ENCODE results near the gene CDYL. TPM values are rescaled to one million over a fixed set of nuclear protein-coding genes. Genes with fewer than 3 reads are reported as not detected.

CDYL gene
- polyA plus RNA-seq, 3 donors, result 2.9 to 21.2 (median 4.2) TPM

DNA sequence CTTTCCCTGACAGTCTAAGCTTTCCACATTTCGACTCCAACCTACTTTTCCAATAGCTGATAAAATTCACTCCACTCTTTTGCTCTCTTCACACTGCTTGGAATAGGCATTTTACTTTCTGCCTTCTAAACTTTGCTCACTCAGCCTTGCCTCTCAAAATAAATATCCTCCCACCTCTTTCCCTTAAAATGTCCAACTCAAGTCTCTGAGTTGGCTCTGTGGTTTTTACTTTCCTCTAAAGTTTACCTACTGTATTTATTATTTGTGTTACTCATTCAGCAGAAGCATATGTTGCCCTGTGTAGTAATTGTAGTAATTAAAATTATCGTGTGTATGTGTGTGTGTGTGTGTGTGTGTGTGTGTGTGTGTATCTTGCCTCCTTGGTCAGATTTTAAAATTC lies 20.0 kb upstream of the CDYL start:
- no peaks in the 10 kb centered on the region for H3K79me2 ChIP-seq (ENCODE audit: insufficient read depth, low read length)
- Mint-ChIP-seq H3K4me1 (no peaks in the 10 kb centered on the region), H3K27me3 (ENCODE audit: low read depth in 3 of 3) (peaks cover 6 to 13% (median 9%) of the 10 kb centered on the region in 3 donors), H3K4me3 (no peak overlapping the region), H3K27ac (no peak overlapping the region), H3K9me3 (peaks cover 0 to 4% (median 0%) of the 10 kb centered on the region in 7 donors), H3K36me3 (no peaks in the 10 kb centered on the region)
- no peak for DNase-seq
- no peaks in the 10 kb centered on the region for H4K20me1 ChIP-seq (ENCODE audit: insufficient read depth, low read length)
- no peaks in the 10 kb centered on the region for H3K4me1 ChIP-seq (ENCODE audit: control insufficient read depth in 1 of 2, insufficient read depth in 2 of 2, low read length in 2 of 2)
- no peaks in the 10 kb centered on the region for H3K9me3 ChIP-seq (replicated peaks in 1 of 2; ENCODE audit: control insufficient read depth in 1 of 2, insufficient read depth in 1 of 2, low read length in 2 of 2)
- H3K4me2 ChIP-seq (replicated peaks; ENCODE audit: extremely low read depth, low read length, poor library complexity, severe bottlenecking), result no peak overlapping the region
- H3K4me3 ChIP-seq (replicated peaks in 1 of 3; ENCODE audit: low read depth in 2 of 3, low read length in 3 of 3), result no peak overlapping the region
- peaks cover 0 to 2% of the 10 kb centered on the region in 2 donors for H3K27me3 ChIP-seq (ENCODE audit: control insufficient read depth in 2 of 2, insufficient read depth in 2 of 2, low read length in 2 of 2)
- intact Hi-C loops (cut with micrococcal nuclease), result no loop called here
- TF ChIP-seq, protein P1, sequence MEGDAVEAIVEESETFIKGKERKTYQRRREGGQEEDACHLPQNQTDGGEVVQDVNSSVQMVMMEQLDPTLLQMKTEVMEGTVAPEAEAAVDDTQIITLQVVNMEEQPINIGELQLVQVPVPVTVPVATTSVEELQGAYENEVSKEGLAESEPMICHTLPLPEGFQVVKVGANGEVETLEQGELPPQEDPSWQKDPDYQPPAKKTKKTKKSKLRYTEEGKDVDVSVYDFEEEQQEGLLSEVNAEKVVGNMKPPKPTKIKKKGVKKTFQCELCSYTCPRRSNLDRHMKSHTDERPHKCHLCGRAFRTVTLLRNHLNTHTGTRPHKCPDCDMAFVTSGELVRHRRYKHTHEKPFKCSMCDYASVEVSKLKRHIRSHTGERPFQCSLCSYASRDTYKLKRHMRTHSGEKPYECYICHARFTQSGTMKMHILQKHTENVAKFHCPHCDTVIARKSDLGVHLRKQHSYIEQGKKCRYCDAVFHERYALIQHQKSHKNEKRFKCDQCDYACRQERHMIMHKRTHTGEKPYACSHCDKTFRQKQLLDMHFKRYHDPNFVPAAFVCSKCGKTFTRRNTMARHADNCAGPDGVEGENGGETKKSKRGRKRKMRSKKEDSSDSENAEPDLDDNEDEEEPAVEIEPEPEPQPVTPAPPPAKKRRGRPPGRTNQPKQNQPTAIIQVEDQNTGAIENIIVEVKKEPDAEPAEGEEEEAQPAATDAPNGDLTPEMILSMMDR (IDR thresholded peaks at IDR 0.05), result no peak
- no peaks in the 10 kb centered on the region for H3K36me3 ChIP-seq (replicated peaks in 1 of 2; ENCODE audit: control insufficient read depth in 1 of 2, insufficient read depth in 2 of 2, low read length in 2 of 2)
- no peak overlapping the region for H3K27ac ChIP-seq (ENCODE audit: low read depth in 1 of 2, low read length in 2 of 2)
- no peak overlapping the region for H3K9ac ChIP-seq (ENCODE audit: insufficient read depth, low read length, poor library complexity, severe bottlenecking)
- H2AFZ ChIP-seq (ENCODE audit: insufficient read depth, low read depth, low read length, poor library complexity, severe bottlenecking), result no peak overlapping the region
- 83% methylated on average over 1 of the region's 2 CpGs for WGBS (ENCODE audit: insufficient coverage)

DNA sequence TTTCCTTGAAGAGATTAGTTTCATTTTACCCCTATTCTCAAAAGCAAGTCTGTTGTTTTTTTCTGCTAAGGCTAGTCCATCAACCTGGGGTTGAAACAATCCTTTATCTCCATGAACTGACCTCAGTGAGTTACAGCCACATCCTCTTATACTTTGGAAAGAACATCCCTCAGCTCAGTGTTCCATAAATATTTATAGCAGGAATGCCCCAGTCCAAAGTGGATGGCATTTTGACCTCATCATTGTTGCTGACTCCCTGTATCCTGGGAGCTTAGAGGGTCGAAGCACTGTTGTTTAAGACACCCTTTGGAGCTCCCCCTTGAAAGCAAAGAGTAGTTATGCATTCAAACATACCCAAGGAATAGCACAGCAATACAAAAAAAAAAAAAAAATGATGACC lies 16.2 kb upstream of the CDYL start:
- no peaks in the 10 kb centered on the region for H3K4me1 Mint-ChIP-seq
- intact Hi-C loops (cut with micrococcal nuclease), result no loop called here
- H3K9me3 Mint-ChIP-seq, result peaks cover 12 to 25% (median 19%) of the 10 kb centered on the region in 7 donors
- Histone ChIP-seq H3K27ac (ENCODE audit: low read depth in 1 of 2, low read length in 2 of 2) (no peak overlapping the region), H2AFZ (ENCODE audit: insufficient read depth, low read depth, low read length, poor library complexity, severe bottlenecking) (no peak overlapping the region), H3K9ac (ENCODE audit: insufficient read depth, low read length, poor library complexity, severe bottlenecking) (no peak overlapping the region), H3K36me3 (replicated peaks in 1 of 2; ENCODE audit: control insufficient read depth in 1 of 2, insufficient read depth in 2 of 2, low read length in 2 of 2) (no peaks in the 10 kb centered on the region), H3K9me3 (replicated peaks in 1 of 2; ENCODE audit: control insufficient read depth in 1 of 2, insufficient read depth in 1 of 2, low read length in 2 of 2) (peaks cover 5 to 17% of the 10 kb centered on the region in 2 donors), H3K79me2 (ENCODE audit: insufficient read depth, low read length) (no peaks in the 10 kb centered on the region), H3K27me3 (ENCODE audit: control insufficient read depth in 2 of 2, insufficient read depth in 2 of 2, low read length in 2 of 2) (no peaks in the 10 kb centered on the region), H3K4me2 (replicated peaks; ENCODE audit: extremely low read depth, low read length, poor library complexity, severe bottlenecking) (no peak overlapping the region), H3K4me1 (ENCODE audit: control insufficient read depth in 1 of 2, insufficient read depth in 2 of 2, low read length in 2 of 2) (no peaks in the 10 kb centered on the region), H3K4me3 (replicated peaks in 1 of 3; ENCODE audit: low read depth in 2 of 3, low read length in 3 of 3) (no peak overlapping the region), H4K20me1 (ENCODE audit: insufficient read depth, low read length) (no peaks in the 10 kb centered on the region)
- H3K27ac Mint-ChIP-seq, result no peak overlapping the region
- H3K27me3 Mint-ChIP-seq (ENCODE audit: low read depth in 3 of 3), result peaks cover 7 to 18% (median 8%) of the 10 kb centered on the region in 3 donors
- no peak for DNase-seq
- TF ChIP-seq, protein P1 (IDR thresholded peaks at IDR 0.05), result no peak
- H3K4me3 Mint-ChIP-seq, result no peak overlapping the region
- H3K36me3 Mint-ChIP-seq, result no peaks in the 10 kb centered on the region
- no CpG with 5 or more reads among the region's 1 CpG for WGBS (ENCODE audit: insufficient coverage)
